Testis (tissue), 2 donors: ENCODE measurements around the gene CEP83.

Experiments
- POLR2A ChIP-seq: fragments of 450-650 bp; IDR thresholded peaks from one replicate; pipeline ENCODE4 v1.6.1; 2017; ENCODE audit warnings: antibody characterized with exemption, mild to moderate bottlenecking, moderate library complexity
- TF ChIP-seq, protein P1 (sequence below), 3 experiments: fragments of 450-650 bp in 2 of 3; fragments of 200-600 bp in 1 of 3; sonication (generic) in 1 of 3; IDR thresholded peaks; one replicate each; pipeline ENCODE4 v1.5.1; 2016 to 2019; ENCODE audit warnings: antibody characterized with exemption in 3 of 3, mild to moderate bottlenecking in 2 of 3, moderate library complexity in 1 of 3

- TF ChIP-seq, protein P1, sequence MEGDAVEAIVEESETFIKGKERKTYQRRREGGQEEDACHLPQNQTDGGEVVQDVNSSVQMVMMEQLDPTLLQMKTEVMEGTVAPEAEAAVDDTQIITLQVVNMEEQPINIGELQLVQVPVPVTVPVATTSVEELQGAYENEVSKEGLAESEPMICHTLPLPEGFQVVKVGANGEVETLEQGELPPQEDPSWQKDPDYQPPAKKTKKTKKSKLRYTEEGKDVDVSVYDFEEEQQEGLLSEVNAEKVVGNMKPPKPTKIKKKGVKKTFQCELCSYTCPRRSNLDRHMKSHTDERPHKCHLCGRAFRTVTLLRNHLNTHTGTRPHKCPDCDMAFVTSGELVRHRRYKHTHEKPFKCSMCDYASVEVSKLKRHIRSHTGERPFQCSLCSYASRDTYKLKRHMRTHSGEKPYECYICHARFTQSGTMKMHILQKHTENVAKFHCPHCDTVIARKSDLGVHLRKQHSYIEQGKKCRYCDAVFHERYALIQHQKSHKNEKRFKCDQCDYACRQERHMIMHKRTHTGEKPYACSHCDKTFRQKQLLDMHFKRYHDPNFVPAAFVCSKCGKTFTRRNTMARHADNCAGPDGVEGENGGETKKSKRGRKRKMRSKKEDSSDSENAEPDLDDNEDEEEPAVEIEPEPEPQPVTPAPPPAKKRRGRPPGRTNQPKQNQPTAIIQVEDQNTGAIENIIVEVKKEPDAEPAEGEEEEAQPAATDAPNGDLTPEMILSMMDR (IDR thresholded peaks at IDR 0.05) = no peak
- no peak for TF ChIP-seq POLR2A
Measured at GRCh38 chr12:94260717-94261116, 198.9 kb downstream of the CEP83 start.
